Upper lobe of right lung (tissue), 1 donor: Measurements from ENCODE around the gene SNAPC5. TPM values are rescaled to one million over a fixed set of nuclear protein-coding genes. Genes with fewer than 3 reads are reported as not detected.
A peak's percentile ranks its signal among the peaks of the same experiment; 100 is the strongest.

Experiments
- ATAC-seq: fragments of 200-7000 bp; cut with Tn5 transposase; one replicate; pipeline ENCODE4 v1.9.1; 2020; ENCODE audit warnings: mild to moderate bottlenecking, moderate library complexity
- DNase-seq: peaks from one replicate; pipeline ENCODE4 v3.0.0-alpha.2; 2020
- H3K27ac ChIP-seq: fragments of 200-600 bp; one replicate; pipeline ENCODE4 v1.8.0; 2022
- H3K27me3 ChIP-seq: fragments of 200-600 bp; one replicate; pipeline ENCODE4 v1.8.0; 2022; ENCODE audit warnings: mild to moderate bottlenecking
- H3K36me3 ChIP-seq: fragments of 200-600 bp; one replicate; pipeline ENCODE4 v1.8.0; 2022
- H3K4me1 ChIP-seq: fragments of 200-600 bp; one replicate; pipeline ENCODE4 v1.8.0; 2022
- H3K4me3 ChIP-seq: fragments of 200-600 bp; one replicate; pipeline ENCODE4 v1.8.0; 2022; ENCODE audit warnings: mild to moderate bottlenecking
- H3K9me3 ChIP-seq: fragments of 200-600 bp; one replicate; pipeline ENCODE4 v1.8.0; 2022
- CTCF ChIP-seq: fragments of 200-600 bp; IDR thresholded peaks from one replicate; pipeline ENCODE4 v1.8.0; 2022; ENCODE audit warnings: antibody characterized with exemption
- intact Hi-C: fragments of 100-400 bp; cut with DNase I; formaldehyde crosslinking; loops from one replicate; pipeline ENCODE4 v1.11.0; 2022
- total RNA-seq: library from RNA; stranded (reverse); fragmentation: NEBNext Ultra II Directional; extraction: Animal tissue kit (Norgen Biotek cat#: 25700); gene quantifications from one replicate; pipeline ENCODE4 v1.2.1, GENCODE V29; 2021
- donor health status: DM: no; HTN: yes; CAD: no; lungs with severe emphysema.

The SNAPC5 gene
- total RNA-seq, 1 donor from 2014 or later: 29.9 TPM

GRCh38 chr15:66481107-66481856, 16.3 kb downstream of the SNAPC5 start:
- no peak overlapping the region for H3K27ac ChIP-seq
- H3K4me3 ChIP-seq: no peak overlapping the region
- no peaks in the 10 kb centered on the region for H3K9me3 ChIP-seq
- intact Hi-C loops: no loop called here
- H3K36me3 ChIP-seq: no peaks in the 10 kb centered on the region
- no peak for ATAC-seq
- no peaks in the 10 kb centered on the region for H3K27me3 ChIP-seq
- no peaks in the 10 kb centered on the region for H3K4me1 ChIP-seq
- DNase-seq: no peak
- no peak for TF ChIP-seq CTCF

- intact Hi-C loops: no loop called here
Measured at GRCh38 chr15:66480267-66480666, 17.3 kb downstream of the SNAPC5 start.

DNA sequence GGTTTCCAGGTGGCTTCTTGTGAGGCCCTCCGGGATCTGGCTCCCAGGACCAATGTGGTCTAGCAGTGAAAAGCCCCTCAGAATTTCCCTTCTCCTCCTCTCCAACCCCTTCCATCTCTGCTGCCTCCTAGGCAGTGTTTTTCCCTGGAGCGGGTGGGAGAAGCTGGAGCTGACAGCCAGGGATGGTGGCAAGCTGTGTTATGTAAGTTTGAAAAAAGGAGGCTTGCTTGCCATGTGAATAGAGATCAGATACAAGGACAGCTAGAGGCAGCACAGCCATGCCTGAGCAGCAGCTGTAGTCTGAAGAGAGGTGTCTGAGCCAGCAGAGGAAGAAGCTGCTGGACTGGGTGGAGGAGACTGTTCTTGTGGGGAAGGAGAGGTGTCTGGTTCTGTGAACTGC, 20.6 kb downstream of the SNAPC5 start:
- Histone ChIP-seq H3K27me3 (no peaks in the 10 kb centered on the region), H3K4me3 (no peak overlapping the region), H3K36me3 (no peaks in the 10 kb centered on the region), H3K9me3 (no peaks in the 10 kb centered on the region), H3K27ac (no peak overlapping the region), H3K4me1 (no peaks in the 10 kb centered on the region)
- ATAC-seq (no peak), DNase-seq (no peak)
- no peak for TF ChIP-seq CTCF
- intact Hi-C loops: no loop called here

More at GRCh38 chr15:66480267-66480666, 17.3 kb downstream of the SNAPC5 start:
- no peak for TF ChIP-seq CTCF
- Histone ChIP-seq H3K9me3 (no peaks in the 10 kb centered on the region), H3K27me3 (no peaks in the 10 kb centered on the region), H3K27ac (no peak overlapping the region), H3K36me3 (no peaks in the 10 kb centered on the region), H3K4me3 (no peak overlapping the region), H3K4me1 (no peaks in the 10 kb centered on the region)
- DNase-seq (no peak), ATAC-seq (no peak)

GRCh38 chr15:66476535-66476934, 21.0 kb downstream of the SNAPC5 start:
- ATAC-seq: peak; percentile 29
- no peak for TF ChIP-seq CTCF
- intact Hi-C loops: no loop called here
- Histone ChIP-seq H3K27me3 (no peaks in the 10 kb centered on the region), H3K4me1 (no peaks in the 10 kb centered on the region), H3K36me3 (no peaks in the 10 kb centered on the region), H3K4me3 (no peak overlapping the region), H3K9me3 (no peaks in the 10 kb centered on the region), H3K27ac (no peak overlapping the region)
- DNase-seq: no peak

DNA sequence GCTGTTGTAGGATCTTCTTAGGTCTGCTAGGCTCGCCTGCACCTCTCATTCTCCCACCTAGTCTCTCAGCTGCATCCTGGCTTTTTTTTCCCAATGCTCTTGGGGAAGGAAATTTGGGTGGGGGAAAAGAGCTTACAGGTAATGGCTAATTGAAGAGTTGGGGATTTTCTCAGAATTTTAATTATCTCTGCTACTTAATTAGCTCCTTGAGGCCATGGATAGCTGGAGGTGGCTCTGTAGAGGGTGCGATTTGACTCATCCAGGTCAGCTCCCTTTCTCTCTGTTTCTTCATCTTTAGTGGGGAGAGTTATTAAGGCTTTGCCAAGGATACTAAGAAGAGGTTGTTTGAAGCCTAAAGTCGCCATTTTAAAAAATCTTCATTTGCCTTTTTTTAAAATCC, 22.6 kb downstream of the SNAPC5 start:
- intact Hi-C loops: no loop called here
- Histone ChIP-seq H3K27ac (no peak overlapping the region), H3K36me3 (no peaks in the 10 kb centered on the region), H3K4me1 (no peaks in the 10 kb centered on the region), H3K27me3 (no peaks in the 10 kb centered on the region), H3K4me3 (no peak overlapping the region), H3K9me3 (no peaks in the 10 kb centered on the region)
- no peak for ATAC-seq
- no peak for TF ChIP-seq CTCF
- DNase-seq: no peak
